Heart left ventricle (tissue), 16 donors: ENCODE results near the gene L2HGDH. TPM values are rescaled to one million over a fixed set of nuclear protein-coding genes. Genes with fewer than 3 reads are reported as not detected.

ENCODE experiments used
- ATAC-seq, 4 donors: fragments of 200-7000 bp; cut with Tn5 transposase; one replicate each; pipeline ENCODE4 v1.9.1; 2020 to 2022; ENCODE audit warnings: moderate library complexity in 4 of 4, mild to moderate bottlenecking in 3 of 4, moderate number of reproducible peaks in 1 of 4
- DNase-seq, 5 donors: peaks; one replicate each; pipeline ENCODE4 v3.0.0-alpha.2; 2020
- H3K27ac ChIP-seq, 12 donors: fragments of 200-600 bp; sonication (generic) in 4 of 12; one replicate each; pipeline versions ENCODE4 v1.5.0 to v1.8.0; 2016 to 2022; ENCODE audit warnings: mild to moderate bottlenecking in 2 of 12
- H3K27me3 ChIP-seq, 9 donors: fragments of 200-600 bp; sonication (generic) in 2 of 9; one replicate each; pipeline versions ENCODE4 v1.5.1 to v1.8.0; 2016 to 2022; ENCODE audit warnings: mild to moderate bottlenecking in 3 of 9
- H3K36me3 ChIP-seq, 9 donors: fragments of 200-600 bp; sonication (generic) in 2 of 9; one replicate each; pipeline versions ENCODE4 v1.5.0 to v1.8.0; 2018 to 2022; ENCODE audit warnings: mild to moderate bottlenecking in 2 of 9
- H3K4me1 ChIP-seq, 12 donors: fragments of 200-600 bp; sonication (generic) in 4 of 12; one replicate each; pipeline versions ENCODE4 v1.5.0 to v1.8.0; 2016 to 2022; ENCODE audit warnings: mild to moderate bottlenecking in 3 of 12
- H3K4me3 ChIP-seq, 12 donors: fragments of 200-600 bp; sonication (generic) in 4 of 12; one replicate each; pipeline versions ENCODE4 v1.5.0 to v1.8.0; 2017 to 2022; ENCODE audit warnings: mild to moderate bottlenecking in 9 of 12, moderate library complexity in 4 of 12
- H3K9me3 ChIP-seq, 12 donors: fragments of 200-600 bp; sonication (generic) in 4 of 12; one replicate each; pipeline versions ENCODE4 v1.5.0 to v1.8.0; 2016 to 2022; ENCODE audit warnings: mild to moderate bottlenecking in 1 of 12
- POLR2A ChIP-seq, 2 donors: fragments of 450-650 bp; IDR thresholded peaks; one replicate each; pipeline ENCODE4 v1.6.1; 2017; ENCODE audit warnings: antibody characterized with exemption in 2 of 2, mild to moderate bottlenecking in 2 of 2, moderate library complexity in 2 of 2
- WGBS, 4 donors: extraction: QIAGEN DNeasy Blood & Tissue Kit in 2 of 4; methylation state at CpG; one replicate each; pipeline versions ENCODE4 v1.1.5 to v1.1.7; 2013 to 2018; 5-methylcytosine and 5-hydroxymethylcytosine counted together
- intact Hi-C, 10 donors: fragments of 100-400 bp; cut with DNase I; formaldehyde crosslinking; loops; one replicate each; pipeline versions ENCODE4 v1.11.1 to v1.14.2; 2022
- polyA plus RNA-seq, 2 donors: library from polyadenylated mRNA; stranded (reverse); fragments of 200-250 nt; gene quantifications; one replicate each; pipeline ENCODE4 v1.2.3, GENCODE V29; 2013
- total RNA-seq, 9 donors: library from RNA; depleted of rRNA in 2 of 9; stranded (reverse); fragments of >200 nt in 2 of 9; fragmentation: NEBNext Ultra II Directional in 3 of 9; extraction: Animal tissue kit (Norgen Biotek cat#: 25700) in 3 of 9; gene quantifications; one replicate each; pipeline versions ENCODE4 v1.1.0 to v1.2.4, GENCODE V29; 2016 to 2023
- TF ChIP-seq, protein P1 (sequence below), 12 donors: fragments of 200-600 bp; sonication (generic) in 4 of 12; IDR thresholded peaks; one replicate each; pipeline versions ENCODE4 v1.5.0 to v1.8.0; 2018 to 2022; ENCODE audit warnings: antibody characterized with exemption in 12 of 12, mild to moderate bottlenecking in 5 of 12
- donor health status: ischemic (EF 13 %, LVEDD 7.1; RV severe dilation, severe dysfunction).
- donor health status: healthy with polysubstance abuse.
- donor health status: DM: no; HTN: yes; CAD: no.
- donor health status: DM: no; HTN: no; CAD: no.
- donor health status: ischemic (EF 25% LVEDD 6.9; RV normal size, moderate dysfunction).
- donor health status: ischemic (EF 25% LVEDD 5.7; RV mildly dilated, moderate dysfunction).
- donor health status: healthy.
- donor health status: DM: yes; HTN: yes; CAD: no.
- donor health status: ischemic (EF 35%, LVEDD 5.7; RV mildly dilated, moderate dysfunction).
- donor health status: nonischemic (EF 11% LVEDD 7.7; RV severe dilation, severe dysfunction).
- donor health status: DM: yes; HTN: yes; CAD: no.
- donor health status: PGD.
- donor health status: ischemic (EF 29% LVEDD 5.4; RV normal size, mild dysfunction).
- donor health status: nonischemic (EF 23%, LVEDD 6.1; RV moderate dilation, normal function).

L2HGDH gene
- total and polyA plus RNA-seq, 11 donors: 2.5 to 12.2 (median 9.1) TPM

DNA sequence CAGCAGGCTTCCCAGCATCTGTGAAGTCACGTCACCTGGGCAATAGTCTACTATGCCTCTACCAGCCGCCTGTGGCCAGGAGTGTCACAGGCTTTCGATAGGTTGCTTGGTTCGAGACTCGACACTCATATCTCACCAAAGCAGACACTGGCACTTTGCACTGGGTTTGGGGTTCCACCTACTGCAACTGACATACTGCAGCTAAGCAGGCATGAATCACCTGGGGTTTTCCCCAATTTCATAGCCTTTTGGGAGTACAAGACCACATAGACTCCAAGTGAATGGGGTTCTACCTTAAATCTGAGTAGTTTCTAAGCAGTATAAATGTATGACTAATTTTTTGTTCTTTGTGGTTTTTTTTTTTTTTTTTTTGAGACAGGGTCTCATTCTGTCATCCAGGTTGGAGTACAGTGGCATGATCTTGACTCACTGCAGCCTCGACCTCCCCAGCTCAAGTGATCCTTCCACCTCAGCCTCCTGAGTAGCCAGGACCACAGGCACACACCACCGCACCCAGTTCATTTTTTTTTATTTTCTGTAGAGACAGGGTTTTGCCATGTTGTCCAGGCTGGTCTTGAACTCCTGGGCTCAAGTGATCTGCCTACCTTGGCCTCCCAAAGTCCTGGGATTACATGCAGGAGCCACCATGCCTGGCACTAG is 32.2 kb upstream of the L2HGDH start:
- H3K27me3 ChIP-seq: no peaks in the 10 kb centered on the region
- peaks cover 0 to 4% (median 0%) of the 10 kb centered on the region in 9 donors for H3K36me3 ChIP-seq
- peaks cover 0 to 43% (median 26%) of the 10 kb centered on the region in 12 donors for H3K4me1 ChIP-seq
- intact Hi-C loops: loop anchor here in 6 of 10 donors (5.0 to 10.0 kb wide), 4 partner anchors 51 to 192 kb away; partner anchors contain the start of genes MAP4K5 (in 4 of the 6) and CDKL1 (in 3 of the 6)
- no peaks in the 10 kb centered on the region for H3K9me3 ChIP-seq
- H3K27ac ChIP-seq: peak overlapping the region in 1 of 12 donors; percentile 64
- DNase-seq (no peak), ATAC-seq (no peak)
- H3K4me3 ChIP-seq: no peak overlapping the region
- TF ChIP-seq POLR2A (IDR thresholded peaks at IDR 0.05): no peak
- TF ChIP-seq, protein P1, sequence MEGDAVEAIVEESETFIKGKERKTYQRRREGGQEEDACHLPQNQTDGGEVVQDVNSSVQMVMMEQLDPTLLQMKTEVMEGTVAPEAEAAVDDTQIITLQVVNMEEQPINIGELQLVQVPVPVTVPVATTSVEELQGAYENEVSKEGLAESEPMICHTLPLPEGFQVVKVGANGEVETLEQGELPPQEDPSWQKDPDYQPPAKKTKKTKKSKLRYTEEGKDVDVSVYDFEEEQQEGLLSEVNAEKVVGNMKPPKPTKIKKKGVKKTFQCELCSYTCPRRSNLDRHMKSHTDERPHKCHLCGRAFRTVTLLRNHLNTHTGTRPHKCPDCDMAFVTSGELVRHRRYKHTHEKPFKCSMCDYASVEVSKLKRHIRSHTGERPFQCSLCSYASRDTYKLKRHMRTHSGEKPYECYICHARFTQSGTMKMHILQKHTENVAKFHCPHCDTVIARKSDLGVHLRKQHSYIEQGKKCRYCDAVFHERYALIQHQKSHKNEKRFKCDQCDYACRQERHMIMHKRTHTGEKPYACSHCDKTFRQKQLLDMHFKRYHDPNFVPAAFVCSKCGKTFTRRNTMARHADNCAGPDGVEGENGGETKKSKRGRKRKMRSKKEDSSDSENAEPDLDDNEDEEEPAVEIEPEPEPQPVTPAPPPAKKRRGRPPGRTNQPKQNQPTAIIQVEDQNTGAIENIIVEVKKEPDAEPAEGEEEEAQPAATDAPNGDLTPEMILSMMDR (IDR thresholded peaks at IDR 0.05): no peak
- 89 to 93% (median 92%) methylated on average over 7 of the region's 7 CpGs for WGBS, 4 donors

DNA sequence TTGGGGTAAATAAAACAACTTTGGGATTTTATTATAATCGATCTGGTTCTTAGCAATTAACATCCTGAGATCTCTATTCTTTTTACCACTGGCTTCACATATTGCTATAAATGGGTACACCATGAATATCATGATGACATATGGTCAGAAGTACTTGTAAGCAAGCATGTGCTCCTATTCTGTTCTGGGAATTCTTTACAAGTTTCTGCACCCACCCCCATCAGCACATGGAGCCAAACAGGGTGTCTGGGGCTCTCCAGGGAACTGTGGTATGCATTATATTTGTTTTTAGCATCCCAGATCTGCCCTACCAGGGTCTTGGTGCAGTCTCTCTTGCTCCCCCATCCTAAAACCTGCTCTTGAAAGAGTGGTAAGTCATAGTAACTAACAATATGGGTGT is 31.4 kb upstream of the L2HGDH start:
- peak in 1 of 4 donors; percentile 10 for ATAC-seq
- peak overlapping the region in 5 of 12 donors; percentile 3 to 64 (median 51) for H3K27ac ChIP-seq

DNA sequence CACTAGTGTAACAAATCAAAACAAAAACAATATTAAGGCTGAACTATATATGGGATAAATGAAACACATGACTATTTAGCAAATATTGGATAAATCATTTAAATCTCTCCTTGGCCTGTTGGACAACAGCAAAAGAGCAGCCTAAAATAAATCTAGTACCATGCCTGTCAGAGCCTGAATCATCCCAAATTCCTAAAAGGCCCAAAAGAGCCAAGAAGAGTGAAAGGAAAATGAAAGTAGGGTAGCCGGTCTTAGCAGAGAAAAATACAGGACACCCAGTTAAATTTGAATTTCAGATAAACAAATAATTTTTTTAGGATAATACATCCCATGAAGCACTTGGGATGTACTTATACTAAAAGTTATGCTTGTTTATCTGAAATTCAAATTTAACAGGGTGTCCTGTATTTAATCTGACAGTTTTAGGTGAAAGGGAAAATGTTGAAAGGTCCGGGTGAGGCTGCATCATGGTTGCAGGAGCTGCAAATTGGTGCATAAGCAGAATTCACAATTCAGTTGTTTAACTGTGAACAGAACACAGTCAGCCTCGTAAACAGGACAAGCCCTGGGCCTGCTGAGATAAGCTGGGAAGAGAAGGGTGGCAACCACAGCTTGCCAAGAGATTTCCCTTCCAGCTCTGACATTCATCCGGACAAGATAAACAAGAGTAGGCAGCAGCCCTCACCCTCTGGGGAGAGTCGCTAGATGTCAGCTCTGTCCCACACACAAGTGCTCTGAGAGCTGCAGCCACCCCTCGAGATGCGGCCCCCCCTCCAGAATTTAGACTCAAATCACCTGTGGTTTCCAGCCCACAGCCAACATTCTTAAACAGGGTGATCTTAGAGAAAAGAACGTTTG is 30.4 kb upstream of the L2HGDH start:
- intact Hi-C loops: loop anchor here in 6 of 10 donors (5.0 to 10.0 kb wide), 4 partner anchors 52 to 190 kb away; partner anchors contain the start of genes MAP4K5 (in 4 of the 6) and CDKL1 (in 3 of the 6)
- peak; percentile 85 to 95 (median 93) for ATAC-seq
- peak; percentile 58 to 64 (median 62) for DNase-seq
- peak overlapping the region in 9 of 12 donors; percentile 3 to 38 (median 26) for H3K4me3 ChIP-seq
- peaks cover 0 to 4% (median 0%) of the 10 kb centered on the region in 9 donors for H3K36me3 ChIP-seq
- H3K9me3 ChIP-seq: no peaks in the 10 kb centered on the region
- TF ChIP-seq POLR2A (IDR thresholded peaks at IDR 0.05): no peak
- TF ChIP-seq, protein P1 (IDR thresholded peaks at IDR 0.05): peak in 11 of 12 donors; percentile 19 to 64 (median 38)
- WGBS, 4 donors: 5 to 12% (median 5%) methylated on average over 8 of the region's 8 CpGs
- H3K27ac ChIP-seq: peak overlapping the region; percentile 18 to 77 (median 49)
- H3K27me3 ChIP-seq: no peaks in the 10 kb centered on the region
- H3K4me1 ChIP-seq: peaks cover 0 to 38% (median 22%) of the 10 kb centered on the region in 12 donors

More for the DNA sequence above, 31.4 kb upstream of the L2HGDH start:
- Histone ChIP-seq H3K36me3 (peaks cover 0 to 4% (median 0%) of the 10 kb centered on the region in 9 donors), H3K4me3 (no peak overlapping the region), H3K9me3 (no peaks in the 10 kb centered on the region), H3K4me1 (peaks cover 0 to 43% (median 26%) of the 10 kb centered on the region in 12 donors), H3K27me3 (no peaks in the 10 kb centered on the region)
- no peak for DNase-seq
- 43 to 68% (median 61%) methylated on average over 1 of the region's 1 CpG for WGBS, 4 donors
- TF ChIP-seq, protein P1 (IDR thresholded peaks at IDR 0.05): no peak
- no peak for TF ChIP-seq POLR2A (IDR thresholded peaks at IDR 0.05)
- intact Hi-C loops: loop anchor here in 6 of 10 donors (5.0 to 10.0 kb wide), 4 partner anchors 51 to 191 kb away; partner anchors contain the start of genes MAP4K5 (in 4 of the 6) and CDKL1 (in 3 of the 6)
